Naive thymus-derived CD4-positive, alpha-beta T cell (primary cell): ENCODE data around the gene RFX7. TPM values are rescaled to one million over a fixed set of nuclear protein-coding genes. Genes with fewer than 3 reads are reported as not detected.

Experiments used
- ATAC-seq: fragments of 150-1000 bp; cut with Tn5 transposase; 2 replicates; pipeline ENCODE4 v1.10.0; 2021; ENCODE audit warnings: mild to moderate bottlenecking, moderate library complexity
- CTCF ChIA-PET: fragments of 350-600 bp; sonication (Branson Sonifier 250); formaldehyde crosslinking; loops from one replicate; lab custom pipeline; 2021; ENCODE audit warnings: antibody characterized with exemption; lab: Charles Lee
- POLR2A ChIA-PET: fragments of 350-600 bp; sonication (Branson Sonifier 250); formaldehyde crosslinking; loops from one replicate; lab custom pipeline; 2021; ENCODE audit warnings: antibody characterized with exemption, inconsistent platforms; lab: Charles Lee
- DNase-seq, 9 donors: peaks; one replicate each; pipeline versions ENCODE4 v3.0.0 to v3.0.0-alpha.2; 2020 to 2022; ENCODE audit warnings: mixed read lengths in 1 of 9
- H3K27ac ChIP-seq: one replicate; pipeline ENCODE4 v1.7.0; 2013; ENCODE audit warnings: mild to moderate bottlenecking, low read depth, low read length, moderate library complexity
- H3K27me3 ChIP-seq, 2 donors: one replicate each; pipeline ENCODE4 v1.7.0; 2013; ENCODE audit warnings: low read length in 2 of 2, mild to moderate bottlenecking in 2 of 2, moderate library complexity in 2 of 2; ENCODE audit not compliant: control insufficient read depth in 2 of 2, insufficient read depth in 2 of 2
- H3K36me3 ChIP-seq, 3 experiments: 1 replicate in 2 of 3; 2 replicates in 1 of 3; pipeline ENCODE4 v1.7.0; 2013; ENCODE audit warnings: low read length in 3 of 3, mild to moderate bottlenecking in 3 of 3, moderate library complexity in 1 of 3; ENCODE audit not compliant: insufficient read depth in 3 of 3, control insufficient read depth in 2 of 3
- H3K4me1 ChIP-seq, 2 donors: one replicate each; pipeline ENCODE4 v1.7.0; 2013; ENCODE audit warnings: low read length in 2 of 2, mild to moderate bottlenecking in 2 of 2, moderate library complexity in 1 of 2; ENCODE audit not compliant: control insufficient read depth in 2 of 2, insufficient read depth in 2 of 2
- H3K4me3 ChIP-seq: 2 replicates; pipeline ENCODE4 v1.7.0; 2013; ENCODE audit warnings: mild to moderate bottlenecking, low read length
- H3K9me3 ChIP-seq, 3 experiments: 1 replicate in 2 of 3; 2 replicates in 1 of 3; pipeline ENCODE4 v1.7.0; 2013; ENCODE audit warnings: low read length in 3 of 3; ENCODE audit not compliant: control insufficient read depth in 2 of 3
- H3K27ac Mint-ChIP-seq, 9 donors: one replicate each; pipeline ENCODE4 v1.8.0; 2020 to 2022; ENCODE audit warnings: mixed read lengths in 9 of 9, mild to moderate bottlenecking in 8 of 9, moderate library complexity in 5 of 9, inconsistent platforms in 2 of 9
- H3K27me3 Mint-ChIP-seq, 5 donors: one replicate each; pipeline ENCODE4 v1.8.0; 2021 to 2022; ENCODE audit warnings: mixed read lengths in 5 of 5, mild to moderate bottlenecking in 1 of 5
- H3K36me3 Mint-ChIP-seq, 5 donors: one replicate each; pipeline ENCODE4 v1.8.0; 2020 to 2022; ENCODE audit warnings: mixed read lengths in 5 of 5, mild to moderate bottlenecking in 3 of 5, inconsistent platforms in 1 of 5
- H3K4me1 Mint-ChIP-seq, 7 donors: one replicate each; pipeline ENCODE4 v1.8.0; 2020 to 2022; ENCODE audit warnings: mixed read lengths in 7 of 7, mild to moderate bottlenecking in 3 of 7, inconsistent platforms in 1 of 7
- H3K4me3 Mint-ChIP-seq, 10 donors: one replicate each; pipeline ENCODE4 v1.8.0; 2020 to 2022; ENCODE audit warnings: mild to moderate bottlenecking in 10 of 10, mixed read lengths in 10 of 10, moderate library complexity in 6 of 10, inconsistent platforms in 2 of 10
- H3K9me3 Mint-ChIP-seq, 11 donors: one replicate each; pipeline ENCODE4 v1.8.0; 2020 to 2022; ENCODE audit warnings: mixed read lengths in 11 of 11, mild to moderate bottlenecking in 4 of 11, inconsistent platforms in 1 of 11, moderate library complexity in 1 of 11
- intact Hi-C, 2 donors: fragments of 100-400 bp; cut with micrococcal nuclease; formaldehyde crosslinking; loops; one replicate each; pipeline ENCODE4 v1.15.1; 2023
- polyA plus RNA-seq, 2 donors: library from polyadenylated mRNA; unstranded; fragments of 300-500 nt; fragmentation: Illumina TruSeq; gene quantifications; one replicate each; pipeline ENCODE4 v1.2.3, GENCODE V29; 2021
- total RNA-seq, 6 experiments: library from RNA in 5 of 6; stranded (reverse) in 5 of 6; gene quantifications; 1 replicate in 5 of 6; 2 replicates in 1 of 6; pipeline ENCODE4 v1.2.3 and lab custom pipeline; 2021 to 2026

RFX7 gene
- total and polyA plus RNA-seq, 7 experiments from 2014 or later = 4.1 to 48.7 (median 22.3) TPM

GRCh38 chr15:56241374-56242105, 2.1 kb downstream of the RFX7 start:
- Mint-ChIP-seq H3K9me3 (no peaks in the 10 kb centered on the region), H3K4me3 (peak overlapping the region in 9 of 10 donors; percentile 58 to 97 (median 88)), H3K36me3 (peaks cover 0 to 22% (median 13%) of the 10 kb centered on the region in 5 donors), H3K27me3 (no peaks in the 10 kb centered on the region), H3K4me1 (peaks cover 26 to 78% (median 58%) of the 10 kb centered on the region in 7 donors), H3K27ac (peak overlapping the region; percentile 34 to 87 (median 60))
- Histone ChIP-seq H3K4me1 (peaks cover 11 to 15% of the 10 kb centered on the region in 2 donors), H3K27me3 (no peaks in the 10 kb centered on the region), H3K4me3 (peak overlapping the region; percentile 58), H3K36me3 (peaks cover 0 to 4% (median 0%) of the 10 kb centered on the region in 3 experiments), H3K9me3 (no peaks in the 10 kb centered on the region), H3K27ac (peak overlapping the region; percentile 52)
- ATAC-seq (no peak), DNase-seq (no peak)
- CTCF ChIA-PET = no interaction called here
- POLR2A ChIA-PET = no interaction called here
- intact Hi-C loops = loop anchor here (2.0 to 10.0 kb wide), 11 partner anchors 33 to 1466 kb away; partner anchors contain the start of genes CCPG1 (in 1 of the 2), PIERCE2 (in 1 of the 2), POLR2M (in 1 of the 2) and RAB27A (in 1 of the 2)

GRCh38 chr15:56240390-56240789, 3.3 kb downstream of the RFX7 start:
- H3K4me1 Mint-ChIP-seq = peaks cover 23 to 72% (median 49%) of the 10 kb centered on the region in 7 donors
- ChIA-PET POLR2A (no interaction called here), CTCF (interaction anchor here (0.6 kb wide), 1 partner anchor 10 kb away, joined by 3 read pairs; no protein-coding TSS in a partner anchor)
- Histone ChIP-seq H3K27me3 (no peaks in the 10 kb centered on the region), H3K27ac (no peak overlapping the region), H3K36me3 (peaks cover 0 to 4% (median 0%) of the 10 kb centered on the region in 3 experiments), H3K9me3 (no peaks in the 10 kb centered on the region), H3K4me1 (peaks cover 7 to 8% of the 10 kb centered on the region in 2 donors), H3K4me3 (no peak overlapping the region)
- ATAC-seq = no peak
- no peaks in the 10 kb centered on the region for H3K27me3 Mint-ChIP-seq
- H3K9me3 Mint-ChIP-seq = peaks cover 0 to 3% (median 0%) of the 10 kb centered on the region in 11 donors
- peak overlapping the region in 2 of 9 donors; percentile 29 to 34 for H3K27ac Mint-ChIP-seq
- H3K36me3 Mint-ChIP-seq = peaks cover 0 to 30% (median 23%) of the 10 kb centered on the region in 5 donors
- no peak for DNase-seq
- peak overlapping the region in 2 of 10 donors; percentile 14 to 75 for H3K4me3 Mint-ChIP-seq
- intact Hi-C loops = loop anchor here (5.0 to 10.0 kb wide), 10 partner anchors 33 to 1467 kb away; partner anchors contain the start of genes CCPG1 (in 1 of the 2), PIERCE2 (in 1 of the 2), POLR2M (in 1 of the 2) and RAB27A (in 1 of the 2)

GRCh38 chr15:56236197-56236596, 7.5 kb downstream of the RFX7 start:
- Histone ChIP-seq H3K27ac (no peak overlapping the region), H3K4me1 (no peaks in the 10 kb centered on the region), H3K9me3 (peaks cover 0 to 25% (median 8%) of the 10 kb centered on the region in 3 experiments), H3K4me3 (no peak overlapping the region), H3K36me3 (peaks cover 0 to 7% (median 0%) of the 10 kb centered on the region in 3 experiments), H3K27me3 (no peaks in the 10 kb centered on the region)
- H3K36me3 Mint-ChIP-seq = peaks cover 25 to 71% (median 61%) of the 10 kb centered on the region in 5 donors
- CTCF ChIA-PET = interaction anchor here (0.7 kb wide), 1 partner anchor 11 kb away, joined by 3 read pairs; no protein-coding TSS in a partner anchor
- H3K27me3 Mint-ChIP-seq = no peaks in the 10 kb centered on the region
- peaks cover 9 to 45% (median 29%) of the 10 kb centered on the region in 11 donors for H3K9me3 Mint-ChIP-seq
- POLR2A ChIA-PET = no interaction called here
- no peak for DNase-seq
- intact Hi-C loops = no loop called here
- H3K4me3 Mint-ChIP-seq = no peak overlapping the region
- H3K27ac Mint-ChIP-seq = peak overlapping the region in 2 of 9 donors; percentile 44 to 72
- no peak for ATAC-seq
- H3K4me1 Mint-ChIP-seq = peaks cover 14 to 48% (median 33%) of the 10 kb centered on the region in 7 donors

DNA sequence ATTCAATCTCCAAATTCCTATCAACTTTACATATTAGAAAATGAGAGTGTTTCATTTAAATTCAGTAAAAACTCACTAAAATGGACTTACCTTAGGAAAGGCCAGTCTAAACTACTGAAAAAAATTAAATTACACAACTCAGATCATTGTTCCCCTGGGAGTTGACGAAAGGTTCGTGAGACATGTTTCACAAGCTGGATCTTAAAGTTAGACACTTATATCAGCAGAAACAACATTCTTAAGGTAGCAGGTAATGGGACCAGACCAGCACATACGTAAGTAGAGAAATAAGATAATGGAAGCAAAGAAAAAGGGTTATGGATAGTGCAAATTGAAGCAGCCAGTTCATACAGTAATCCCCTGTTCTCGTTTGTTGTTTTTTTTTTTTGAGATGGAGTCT, 8.9 kb downstream of the RFX7 start:
- H3K4me3 Mint-ChIP-seq = no peak overlapping the region
- Histone ChIP-seq H3K27me3 (no peaks in the 10 kb centered on the region), H3K4me1 (no peaks in the 10 kb centered on the region), H3K9me3 (peaks cover 0 to 35% (median 10%) of the 10 kb centered on the region in 3 experiments), H3K36me3 (peaks cover 0 to 7% (median 0%) of the 10 kb centered on the region in 3 experiments), H3K4me3 (no peak overlapping the region), H3K27ac (no peak overlapping the region)
- H3K9me3 Mint-ChIP-seq = peaks cover 16 to 59% (median 37%) of the 10 kb centered on the region in 11 donors
- ChIA-PET POLR2A (interaction anchor here (1.5 kb wide), 1 partner anchor 11 kb away, joined by 3 read pairs; no protein-coding TSS in a partner anchor), CTCF (interaction anchor here (1.2 kb wide), 1 partner anchor 11 kb away, joined by 3 read pairs; no protein-coding TSS in a partner anchor)
- no peak for ATAC-seq
- intact Hi-C loops = no loop called here
- H3K27ac Mint-ChIP-seq = peak overlapping the region in 1 of 9 donors; percentile 27
- peaks cover 16 to 43% (median 32%) of the 10 kb centered on the region in 7 donors for H3K4me1 Mint-ChIP-seq
- H3K27me3 Mint-ChIP-seq = no peaks in the 10 kb centered on the region
- H3K36me3 Mint-ChIP-seq = peaks cover 38 to 80% (median 74%) of the 10 kb centered on the region in 5 donors
- DNase-seq = no peak

- intact Hi-C loops = no loop called here
- peak overlapping the region in 1 of 9 donors; percentile 12 for H3K27ac Mint-ChIP-seq
- H3K9me3 ChIP-seq = peaks cover 0 to 44% (median 13%) of the 10 kb centered on the region in 3 experiments
- POLR2A ChIA-PET = no interaction called here
- no peaks in the 10 kb centered on the region for H3K27me3 ChIP-seq
- H3K4me3 ChIP-seq = no peak overlapping the region
- H3K27ac ChIP-seq = no peak overlapping the region
- H3K4me1 Mint-ChIP-seq = peaks cover 16 to 38% (median 28%) of the 10 kb centered on the region in 7 donors
- H3K4me1 ChIP-seq = no peaks in the 10 kb centered on the region
- ATAC-seq (no peak), DNase-seq (no peak)
- no peaks in the 10 kb centered on the region for H3K27me3 Mint-ChIP-seq
- peaks cover 0 to 7% (median 0%) of the 10 kb centered on the region in 3 experiments for H3K36me3 ChIP-seq
- H3K36me3 Mint-ChIP-seq = peaks cover 39 to 86% (median 78%) of the 10 kb centered on the region in 5 donors
- H3K4me3 Mint-ChIP-seq = no peak overlapping the region
- H3K9me3 Mint-ChIP-seq = peaks cover 16 to 66% (median 40%) of the 10 kb centered on the region in 11 donors
- CTCF ChIA-PET = no interaction called here
These were observed 10.1 kb downstream of the RFX7 start for GRCh38 chr15:56233549-56233948.

- Mint-ChIP-seq H3K4me3 (no peak overlapping the region), H3K9me3 (peaks cover 19 to 80% (median 48%) of the 10 kb centered on the region in 11 donors), H3K4me1 (peaks cover 10 to 35% (median 18%) of the 10 kb centered on the region in 7 donors), H3K27ac (no peak overlapping the region), H3K27me3 (no peaks in the 10 kb centered on the region), H3K36me3 (peaks cover 43 to 90% (median 83%) of the 10 kb centered on the region in 5 donors)
- peaks cover 0 to 44% (median 13%) of the 10 kb centered on the region in 3 experiments for H3K9me3 ChIP-seq
- intact Hi-C loops = no loop called here
- H3K27me3 ChIP-seq = no peaks in the 10 kb centered on the region
- H3K4me1 ChIP-seq = no peaks in the 10 kb centered on the region
- ChIA-PET CTCF (no interaction called here), POLR2A (no interaction called here)
- no peak overlapping the region for H3K4me3 ChIP-seq
- peaks cover 0 to 7% (median 0%) of the 10 kb centered on the region in 3 experiments for H3K36me3 ChIP-seq
- no peak for DNase-seq
- ATAC-seq = no peak
- H3K27ac ChIP-seq = no peak overlapping the region
These were observed 11.6 kb downstream of the RFX7 start for GRCh38 chr15:56232058-56232457.
